Activated naive CD8-positive, alpha-beta T cell treated with anti-CD3 and anti-CD28 coated beads for 36 hours (primary cell): ENCODE measurements around the gene SF3B6. TPM values are rescaled to one million over a fixed set of nuclear protein-coding genes. Genes with fewer than 3 reads are reported as not detected.
A peak's percentile ranks its signal among the peaks of the same experiment; 100 is the strongest.

ENCODE experiments used
- DNase-seq: peaks from one replicate; pipeline ENCODE4 v3.0.0; 2021
- H3K27ac Mint-ChIP-seq: one replicate; pipeline ENCODE4 v1.8.0; 2022; ENCODE audit warnings: mild to moderate bottlenecking, moderate library complexity, mixed read lengths
- H3K27me3 Mint-ChIP-seq: one replicate; pipeline ENCODE4 v1.8.0; 2022; ENCODE audit warnings: mild to moderate bottlenecking, mixed read lengths
- H3K36me3 Mint-ChIP-seq: one replicate; pipeline ENCODE4 v1.8.0; 2021; ENCODE audit warnings: mild to moderate bottlenecking, mixed read lengths
- H3K4me1 Mint-ChIP-seq: one replicate; pipeline ENCODE4 v1.8.0; 2021; ENCODE audit warnings: mixed read lengths
- H3K4me3 Mint-ChIP-seq: one replicate; pipeline ENCODE4 v1.8.0; 2022; ENCODE audit warnings: mild to moderate bottlenecking, moderate library complexity, mixed read lengths
- H3K9me3 Mint-ChIP-seq: one replicate; pipeline ENCODE4 v1.8.0; 2022; ENCODE audit warnings: mixed read lengths
- total RNA-seq, 2 experiments: library from RNA; stranded (reverse); gene quantifications; one replicate each; pipeline ENCODE4 v1.2.3, GENCODE V29; 2021

The SF3B6 gene
- total RNA-seq, 2 experiments from 2014 or later = 159 to 165 TPM

DNA sequence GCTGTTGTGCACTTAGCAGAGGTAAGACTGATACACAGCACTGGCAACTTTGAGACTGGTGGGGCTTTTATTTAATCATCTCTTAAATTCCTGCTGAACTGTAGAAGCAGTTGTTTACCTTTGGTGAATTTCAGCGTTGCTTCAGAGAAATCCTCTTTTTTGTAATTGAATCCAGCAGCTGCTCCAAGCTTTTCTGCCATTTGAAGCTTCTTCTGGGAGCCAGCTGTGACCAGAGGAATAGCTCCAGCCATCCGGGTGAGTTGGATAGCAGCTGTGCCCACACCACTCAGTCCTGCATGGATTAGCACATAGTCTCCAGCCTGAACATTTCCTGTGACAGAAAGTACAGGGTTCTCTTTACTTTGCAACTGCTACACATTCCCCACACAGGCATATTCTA is 4.6 kb upstream of the SF3B6 start:
- H3K27ac Mint-ChIP-seq = no peak overlapping the region
- H3K36me3 Mint-ChIP-seq = peaks cover 6% of the 10 kb centered on the region
- no peak for DNase-seq
- peaks cover 22% of the 10 kb centered on the region for H3K4me1 Mint-ChIP-seq
- H3K9me3 Mint-ChIP-seq = no peaks in the 10 kb centered on the region
- no peak overlapping the region for H3K4me3 Mint-ChIP-seq
- H3K27me3 Mint-ChIP-seq = no peaks in the 10 kb centered on the region

DNA sequence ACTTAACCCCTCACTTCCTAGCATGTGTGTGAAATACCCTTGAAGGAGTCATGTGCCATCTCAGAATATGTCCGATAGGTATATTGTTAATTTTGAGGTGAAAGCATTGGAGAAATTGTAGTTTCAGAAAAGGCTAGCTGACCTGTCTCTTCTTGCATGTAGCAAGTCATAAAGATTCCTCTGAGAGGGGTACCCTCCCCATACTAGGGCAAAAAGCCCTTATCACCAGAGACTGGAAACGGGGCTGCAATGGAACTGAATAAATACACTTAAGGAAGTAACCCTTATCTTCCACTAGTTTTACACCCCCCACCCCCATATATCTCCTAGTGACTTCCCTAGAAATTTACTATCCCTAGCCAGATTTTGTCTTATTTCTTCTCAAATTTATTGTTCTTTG is 1.8 kb upstream of the SF3B6 start:
- Mint-ChIP-seq H3K36me3 (peaks cover 15% of the 10 kb centered on the region), H3K27me3 (no peaks in the 10 kb centered on the region), H3K4me3 (peak overlapping the region; percentile 98), H3K9me3 (no peaks in the 10 kb centered on the region), H3K27ac (peak overlapping the region; percentile 96), H3K4me1 (peaks cover 26% of the 10 kb centered on the region)
- no peak for DNase-seq

DNA sequence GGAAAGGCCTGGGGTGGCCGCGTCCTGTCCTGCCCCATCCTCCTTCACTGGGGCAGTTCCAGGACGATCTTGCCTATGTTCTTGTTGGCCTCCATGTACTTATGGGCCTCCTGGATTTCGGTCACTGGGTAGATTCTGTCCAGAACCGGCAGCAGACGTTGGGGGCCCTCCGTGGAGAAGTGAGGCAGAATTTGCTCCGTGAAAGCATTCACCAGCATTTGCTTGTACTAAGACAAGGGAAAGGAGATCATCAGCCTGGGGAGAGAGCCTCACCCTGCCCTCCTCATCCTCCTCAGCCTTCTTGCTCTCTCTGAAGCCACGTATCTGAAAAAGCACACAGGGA is 1.4 kb upstream of the SF3B6 start:
- peaks cover 18% of the 10 kb centered on the region for H3K36me3 Mint-ChIP-seq

DNA sequence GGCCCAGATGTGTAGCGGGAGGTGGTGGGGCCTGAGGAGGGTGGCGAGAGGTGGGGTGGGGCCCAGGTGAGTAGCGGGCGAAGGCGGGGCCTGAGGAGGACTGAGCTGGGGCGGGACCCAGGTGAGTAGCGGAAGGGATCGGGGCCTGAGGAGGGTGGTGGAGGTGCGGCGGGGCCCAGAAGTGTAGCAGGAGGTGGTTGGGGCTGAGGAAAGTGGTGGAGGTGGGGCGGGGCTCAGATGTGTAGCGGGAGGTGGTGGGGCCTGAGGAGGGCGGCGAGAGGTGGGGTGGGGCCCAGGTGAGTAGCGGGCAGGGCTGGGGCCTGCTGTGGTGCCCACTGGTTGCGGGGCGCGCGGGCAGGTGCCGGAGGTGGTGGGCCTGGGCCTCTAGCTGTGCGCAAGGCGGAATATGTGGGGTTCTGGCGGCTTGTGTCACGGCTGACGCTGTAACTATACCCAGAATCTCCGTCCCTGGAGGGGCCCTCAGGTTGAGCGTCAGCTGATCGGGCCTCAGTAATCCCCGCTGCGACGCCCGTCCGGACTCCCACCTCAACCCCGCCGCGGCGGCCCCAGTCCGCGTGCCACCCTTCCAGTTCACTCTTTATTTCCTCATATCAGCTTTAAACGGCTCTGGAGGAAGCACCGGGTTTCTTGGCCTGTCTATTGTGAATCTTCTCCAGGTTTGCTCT is 866 bp upstream of the SF3B6 start:
- peak overlapping the region; percentile 96 for H3K27ac Mint-ChIP-seq
- H3K27me3 Mint-ChIP-seq = no peaks in the 10 kb centered on the region
- peak overlapping the region; percentile 98 for H3K4me3 Mint-ChIP-seq
- H3K36me3 Mint-ChIP-seq = peaks cover 19% of the 10 kb centered on the region
- no peak for DNase-seq
- peaks cover 32% of the 10 kb centered on the region for H3K4me1 Mint-ChIP-seq
- H3K9me3 Mint-ChIP-seq = no peaks in the 10 kb centered on the region

More for the DNA sequence above, 1.4 kb upstream of the SF3B6 start:
- Mint-ChIP-seq H3K4me1 (peaks cover 29% of the 10 kb centered on the region), H3K9me3 (no peaks in the 10 kb centered on the region), H3K27me3 (no peaks in the 10 kb centered on the region), H3K27ac (peak overlapping the region; percentile 96), H3K4me3 (peak overlapping the region; percentile 98)
- DNase-seq = no peak

DNA sequence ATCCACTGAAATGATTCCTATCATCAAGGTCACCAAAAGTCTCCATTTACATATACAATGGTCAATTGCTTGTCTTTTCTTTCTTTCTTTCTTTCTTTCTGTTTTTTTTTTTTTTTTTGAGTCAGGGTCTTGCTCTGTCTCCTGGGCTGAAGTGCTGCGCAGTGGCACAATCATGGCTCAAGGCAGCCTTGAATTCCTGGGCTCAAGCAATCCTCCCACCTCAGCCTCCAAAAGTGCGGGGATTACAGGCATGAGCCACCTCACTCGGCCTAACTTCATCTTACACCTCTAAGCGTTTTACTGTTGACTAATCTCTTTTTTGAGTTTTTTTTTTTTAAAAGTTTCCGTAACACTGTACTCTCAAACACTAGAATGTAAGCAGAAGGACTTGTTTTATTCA is 867 bp downstream of the SF3B6 start:
- H3K9me3 Mint-ChIP-seq = no peaks in the 10 kb centered on the region
- peaks cover 15% of the 10 kb centered on the region for H3K36me3 Mint-ChIP-seq
- H3K27ac Mint-ChIP-seq = peak overlapping the region; percentile 96
- DNase-seq = no peak
- H3K4me1 Mint-ChIP-seq = peaks cover 39% of the 10 kb centered on the region
- H3K27me3 Mint-ChIP-seq = no peaks in the 10 kb centered on the region
- peak overlapping the region; percentile 98 for H3K4me3 Mint-ChIP-seq

DNA sequence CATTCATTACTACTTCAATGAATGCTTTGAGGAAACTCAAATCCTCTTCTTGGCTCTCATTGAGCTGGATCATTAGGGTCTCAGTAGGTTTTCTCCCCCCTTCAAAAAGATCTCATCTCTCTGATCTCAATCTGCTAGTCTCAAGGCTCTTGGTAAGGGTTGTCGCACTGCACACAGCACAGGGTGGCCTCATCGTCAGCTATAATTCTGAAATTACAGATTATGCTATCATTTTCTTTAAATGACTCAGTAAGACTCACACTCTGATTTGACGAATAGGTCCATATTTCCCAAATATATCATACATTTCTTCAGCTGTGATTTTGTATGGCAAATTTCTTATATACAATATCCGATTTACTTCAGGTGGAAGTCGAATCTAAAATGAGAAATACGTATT is 2.3 kb downstream of the SF3B6 start:
- no peak overlapping the region for H3K27ac Mint-ChIP-seq
- no peak for DNase-seq
- no peaks in the 10 kb centered on the region for H3K27me3 Mint-ChIP-seq
- H3K36me3 Mint-ChIP-seq = peaks cover 18% of the 10 kb centered on the region
- H3K4me1 Mint-ChIP-seq = peaks cover 39% of the 10 kb centered on the region
- H3K9me3 Mint-ChIP-seq = no peaks in the 10 kb centered on the region
- H3K4me3 Mint-ChIP-seq = no peak overlapping the region

DNA sequence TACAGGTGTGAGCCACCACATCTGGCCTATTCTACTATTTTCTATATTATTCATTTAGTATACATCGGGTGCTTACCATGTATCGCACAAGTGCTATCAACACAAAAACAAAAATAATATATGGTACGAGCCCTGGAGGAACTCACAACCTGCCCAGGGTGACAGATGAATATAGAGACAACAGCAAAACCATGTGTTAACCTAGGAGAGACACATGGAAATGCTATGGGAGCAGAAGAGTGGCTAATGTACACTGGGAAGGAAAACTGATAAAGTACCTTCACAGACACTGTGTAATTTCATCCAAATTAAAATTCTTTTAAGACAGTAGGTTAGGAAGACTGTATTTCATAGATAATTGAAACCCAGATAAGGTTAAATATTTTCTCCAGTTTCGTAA is 3.9 kb downstream of the SF3B6 start:
- Mint-ChIP-seq H3K27me3 (no peaks in the 10 kb centered on the region), H3K4me3 (no peak overlapping the region), H3K9me3 (no peaks in the 10 kb centered on the region), H3K36me3 (peaks cover 24% of the 10 kb centered on the region), H3K27ac (peak overlapping the region; percentile 54), H3K4me1 (peaks cover 30% of the 10 kb centered on the region)
- DNase-seq = no peak

DNA sequence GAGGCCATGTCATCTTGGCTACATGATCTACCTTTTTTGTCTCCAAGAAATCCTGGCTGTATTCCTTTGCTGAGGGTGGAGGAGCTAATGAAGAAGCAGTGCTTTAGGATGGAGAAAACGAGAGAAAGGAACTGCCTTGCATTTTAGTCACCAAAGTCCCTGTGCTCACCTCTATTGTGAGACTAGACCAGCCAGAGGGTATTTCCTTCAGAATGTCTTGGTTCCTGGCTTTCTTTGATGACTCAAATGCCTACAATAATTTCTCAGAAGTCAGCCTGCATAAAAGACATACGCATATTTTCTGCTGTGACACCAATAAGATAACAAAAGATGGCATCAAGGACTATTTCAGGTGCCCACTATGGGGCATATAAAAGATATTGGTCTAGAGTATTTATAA is 10.8 kb downstream of the SF3B6 start:
- Mint-ChIP-seq H3K27me3 (no peaks in the 10 kb centered on the region), H3K4me3 (no peak overlapping the region), H3K9me3 (no peaks in the 10 kb centered on the region), H3K36me3 (peaks cover 11% of the 10 kb centered on the region), H3K4me1 (peaks cover 3% of the 10 kb centered on the region), H3K27ac (no peak overlapping the region)
- DNase-seq = no peak

DNA sequence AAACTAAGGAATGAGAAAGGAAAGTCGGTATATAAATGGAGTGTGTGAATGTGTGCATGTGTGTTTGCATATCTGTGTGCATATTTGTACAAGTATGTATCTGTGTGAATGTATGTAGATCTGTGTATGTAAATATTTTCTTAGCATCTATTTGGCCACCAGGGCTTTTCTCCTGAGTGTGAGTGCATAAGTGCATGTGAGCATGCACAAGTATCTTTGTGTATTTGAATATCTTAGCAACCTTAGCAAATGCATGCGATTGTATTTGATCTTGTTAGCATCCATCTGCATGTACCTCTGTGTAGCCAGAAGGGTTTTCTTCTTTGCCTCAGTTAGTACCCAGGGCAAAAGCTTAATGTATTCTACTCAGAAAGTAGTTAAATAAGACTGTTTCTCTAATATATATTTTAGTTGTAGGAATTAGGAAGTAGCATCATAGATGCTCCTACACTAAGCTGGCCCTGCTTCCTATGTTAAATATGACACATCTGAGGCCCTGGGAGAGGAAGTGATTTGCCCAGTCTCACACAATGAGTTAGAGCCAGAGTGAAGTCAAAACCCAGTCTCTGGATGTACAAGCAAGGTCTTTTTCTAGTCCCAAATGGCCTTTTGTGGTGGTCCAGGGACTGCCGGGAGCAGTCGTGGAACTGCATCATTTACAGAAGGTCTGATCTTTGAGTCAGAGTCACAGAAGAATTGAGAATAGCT is 17.4 kb downstream of the SF3B6 start:
- no peak overlapping the region for H3K27ac Mint-ChIP-seq
- H3K4me3 Mint-ChIP-seq = no peak overlapping the region
- no peaks in the 10 kb centered on the region for H3K36me3 Mint-ChIP-seq
- no peak for DNase-seq
- no peaks in the 10 kb centered on the region for H3K4me1 Mint-ChIP-seq
- H3K27me3 Mint-ChIP-seq = no peaks in the 10 kb centered on the region
- no peaks in the 10 kb centered on the region for H3K9me3 Mint-ChIP-seq

DNA sequence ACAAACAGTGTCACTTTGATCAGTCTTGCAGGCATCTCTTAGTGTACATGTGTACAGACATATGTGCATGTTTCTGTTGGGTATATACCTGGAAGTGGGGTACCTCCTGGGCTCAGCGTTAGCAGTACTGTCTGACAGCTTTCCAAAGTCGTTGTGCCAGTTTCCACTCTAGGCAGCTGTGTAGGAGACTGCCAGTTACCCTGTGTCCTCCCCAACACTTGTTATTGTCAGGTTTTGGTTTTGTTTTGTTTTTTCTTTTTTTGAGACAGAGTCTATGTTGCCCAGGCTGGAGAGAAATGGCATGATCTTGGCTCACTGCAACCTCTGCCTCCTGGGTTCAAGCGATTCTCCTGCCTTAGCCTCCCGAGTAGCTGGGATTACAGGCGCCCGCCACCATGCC is 20.4 kb downstream of the SF3B6 start:
- Mint-ChIP-seq H3K27me3 (no peaks in the 10 kb centered on the region), H3K36me3 (no peaks in the 10 kb centered on the region), H3K4me3 (no peak overlapping the region), H3K4me1 (no peaks in the 10 kb centered on the region), H3K9me3 (no peaks in the 10 kb centered on the region), H3K27ac (no peak overlapping the region)
- no peak for DNase-seq

DNA sequence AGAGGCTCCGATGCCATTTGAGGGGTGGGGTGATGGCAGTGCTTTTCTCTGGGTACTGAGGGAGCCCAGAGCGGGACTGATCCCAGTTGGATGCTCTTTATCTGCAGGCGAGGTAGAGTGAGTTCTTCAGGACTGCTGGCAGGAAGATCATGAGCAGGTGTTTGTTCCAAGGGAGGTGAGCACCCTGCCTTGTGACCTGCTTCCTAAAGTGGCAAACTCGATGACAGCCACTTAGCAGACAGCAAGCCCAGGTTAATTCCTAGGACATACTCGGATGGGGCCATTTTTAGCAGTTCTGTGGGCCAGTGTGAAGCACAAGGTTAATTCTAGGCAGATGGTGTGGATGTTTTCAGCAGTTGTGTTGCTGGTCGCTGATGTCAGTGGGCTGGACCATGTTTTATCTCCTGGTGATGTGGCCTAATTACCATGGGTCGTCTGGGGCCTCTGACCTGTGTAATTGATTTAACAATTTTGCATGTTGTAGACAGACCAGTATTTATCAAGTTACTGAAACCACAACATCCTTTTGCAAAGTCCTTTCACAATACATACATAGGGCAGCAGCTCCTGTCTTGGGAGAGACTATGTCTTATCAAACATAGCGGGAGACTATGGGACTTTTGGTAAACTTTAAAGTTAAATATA is 21.6 kb downstream of the SF3B6 start:
- no peak overlapping the region for H3K4me3 Mint-ChIP-seq

DNA sequence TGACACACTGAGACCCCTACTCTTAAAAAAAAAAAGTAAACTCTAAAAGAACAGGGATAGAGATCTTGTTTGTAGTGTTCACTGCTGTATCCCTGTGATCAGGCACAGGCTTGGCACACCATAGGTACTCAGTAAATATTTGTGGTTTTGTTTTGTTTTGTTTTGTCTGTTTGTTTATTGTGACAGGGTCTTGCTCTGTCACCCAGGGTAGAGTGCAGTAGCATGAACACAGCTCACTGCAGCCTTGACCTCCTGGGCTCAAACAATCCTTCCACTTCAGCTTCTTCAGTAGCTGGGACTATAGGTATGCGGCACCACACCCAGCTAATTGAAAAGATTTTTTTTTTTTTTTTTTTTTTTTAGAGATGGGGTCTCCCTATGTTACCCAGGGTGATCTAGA is 23.2 kb downstream of the SF3B6 start:
- no peak for DNase-seq
- no peaks in the 10 kb centered on the region for H3K27me3 Mint-ChIP-seq
- no peak overlapping the region for H3K4me3 Mint-ChIP-seq
- H3K4me1 Mint-ChIP-seq = peaks cover under 1% of the 10 kb centered on the region
- no peak overlapping the region for H3K27ac Mint-ChIP-seq
- no peaks in the 10 kb centered on the region for H3K9me3 Mint-ChIP-seq
- no peaks in the 10 kb centered on the region for H3K36me3 Mint-ChIP-seq

More for the DNA sequence above, 21.6 kb downstream of the SF3B6 start:
- H3K36me3 Mint-ChIP-seq = no peaks in the 10 kb centered on the region
- no peaks in the 10 kb centered on the region for H3K4me1 Mint-ChIP-seq
- DNase-seq = no peak
- H3K9me3 Mint-ChIP-seq = no peaks in the 10 kb centered on the region
- no peak overlapping the region for H3K27ac Mint-ChIP-seq
- no peaks in the 10 kb centered on the region for H3K27me3 Mint-ChIP-seq

DNA sequence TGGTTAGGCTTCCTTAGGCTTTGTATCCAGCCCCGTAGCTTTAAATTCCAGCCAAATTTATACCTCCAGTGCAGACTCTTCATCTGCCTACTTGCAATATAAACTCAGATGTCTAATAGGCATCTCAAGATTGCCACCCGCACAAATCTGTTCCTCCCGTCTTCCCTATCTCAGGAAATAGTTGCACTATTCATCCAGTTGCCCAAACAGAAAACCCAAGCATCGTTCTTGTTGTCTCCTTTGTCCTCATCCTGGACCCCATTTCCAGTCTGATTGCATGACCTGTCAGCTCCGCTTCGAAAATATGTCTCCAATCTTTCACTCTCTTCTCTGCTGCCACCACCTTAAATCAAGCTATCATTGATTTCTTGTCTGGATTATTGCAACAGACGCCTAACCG is 24.3 kb downstream of the SF3B6 start:
- Mint-ChIP-seq H3K4me1 (peaks cover 7% of the 10 kb centered on the region), H3K4me3 (no peak overlapping the region), H3K27ac (no peak overlapping the region), H3K9me3 (no peaks in the 10 kb centered on the region), H3K36me3 (peaks cover 1% of the 10 kb centered on the region), H3K27me3 (peaks cover 6% of the 10 kb centered on the region)
- no peak for DNase-seq

DNA sequence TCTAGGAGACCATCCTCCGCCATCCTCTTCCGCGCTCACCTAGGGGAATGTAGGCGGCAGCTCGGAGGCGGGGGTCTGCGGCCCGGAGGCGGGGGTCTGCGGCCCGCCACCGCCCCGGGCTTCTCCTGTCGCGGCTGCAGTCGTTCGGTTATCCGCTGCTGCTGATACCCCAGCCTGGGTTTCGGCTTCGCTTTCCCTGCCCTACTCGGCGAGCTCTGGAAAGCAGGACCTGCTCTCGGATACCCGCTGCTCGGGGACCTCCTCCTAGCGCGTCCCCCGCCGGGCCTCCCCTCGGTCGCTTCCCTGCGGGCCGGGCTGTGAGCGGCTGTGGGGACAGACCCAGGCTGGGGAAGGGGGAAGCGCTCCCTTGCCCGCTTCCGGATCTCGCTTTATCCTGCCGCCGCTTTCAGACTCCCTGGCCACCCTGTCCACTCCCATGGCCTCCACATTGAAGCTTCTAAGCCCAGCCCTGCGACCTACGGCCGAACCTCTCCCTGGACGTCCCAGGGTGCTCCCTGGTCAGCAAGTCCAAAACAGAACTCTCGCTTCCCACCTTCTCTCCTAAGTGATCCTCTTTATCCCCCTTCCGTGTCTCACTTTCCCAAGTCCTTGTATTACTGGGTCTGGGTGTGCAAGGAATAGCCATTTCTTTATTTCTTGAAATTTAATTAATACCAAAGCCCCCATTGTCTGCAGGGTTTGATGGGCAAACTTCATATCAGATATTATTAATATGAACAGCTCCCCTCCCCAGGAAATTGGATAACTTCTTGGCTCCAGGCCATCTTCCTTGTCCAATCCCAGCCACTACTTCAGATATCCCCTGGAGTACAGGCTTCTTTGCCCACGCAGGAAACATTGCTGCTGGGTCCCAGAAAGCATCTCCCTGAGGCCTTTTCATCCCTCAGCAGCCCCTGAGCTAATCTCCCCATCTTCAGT is 25.8 kb downstream of the SF3B6 start:
- Mint-ChIP-seq H3K36me3 (peaks cover 1% of the 10 kb centered on the region), H3K4me1 (peaks cover 14% of the 10 kb centered on the region), H3K9me3 (no peaks in the 10 kb centered on the region), H3K4me3 (peak overlapping the region; percentile 74), H3K27me3 (peaks cover 6% of the 10 kb centered on the region), H3K27ac (no peak overlapping the region)
- peak; percentile 33 for DNase-seq
